Measurements from ENCODE around the gene TGFB1I1. TPM values are rescaled to one million over a fixed set of nuclear protein-coding genes. Genes with fewer than 3 reads are reported as not detected.

The TGFB1I1 gene
- total and polyA plus RNA-seq, 2 donors (not counting 1 experiment from before 2014, with no cell fraction given): 0.16 to 4.0 TPM

DNA sequence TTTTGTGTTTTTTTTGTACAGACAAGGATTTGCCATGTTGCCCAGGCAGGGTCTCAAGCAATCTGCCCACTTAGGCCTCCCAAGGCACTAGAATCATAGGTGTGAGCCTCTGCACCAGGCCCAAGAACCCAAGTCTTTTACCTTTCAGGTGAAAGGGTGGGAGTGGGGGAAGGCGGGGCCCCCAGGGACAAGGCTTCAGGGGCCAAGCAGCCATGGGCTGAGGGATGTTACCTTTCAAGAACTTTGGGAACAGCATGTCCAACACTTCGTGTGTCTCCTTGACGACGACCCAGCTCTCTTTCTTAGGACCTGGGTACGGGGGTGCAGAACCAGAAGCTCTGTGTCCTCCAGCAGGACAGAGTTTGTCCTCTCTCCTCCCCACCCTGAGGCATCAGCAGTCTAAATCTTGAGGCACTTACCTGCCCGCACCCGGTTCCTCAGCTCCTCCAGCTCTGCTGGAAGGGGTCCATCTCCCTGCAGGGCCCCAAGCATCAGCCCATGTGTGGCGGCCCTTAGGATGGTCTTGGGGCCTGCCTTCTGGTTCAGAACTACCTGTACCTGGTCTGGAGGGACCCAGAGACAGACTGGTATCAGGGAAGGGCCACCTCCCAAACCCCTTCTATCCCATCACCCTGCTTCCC, 19.9 kb downstream of the TGFB1I1 start:
- DNase-seq (no peak), ATAC-seq (ENCODE audit: low read depth) (no peak)
- H3K9me3 Mint-ChIP-seq (ENCODE audit: insufficient read depth): no peaks in the 10 kb centered on the region
- no peak overlapping the region for H3K9ac ChIP-seq (ENCODE audit: low read length)
- H3K4me2 ChIP-seq (replicated peaks; ENCODE audit: low read depth, low read length, poor library complexity, severe bottlenecking): no peak overlapping the region
- peaks cover 0 to 5% (median 0%) of the 10 kb centered on the region in 3 donors for H3K9me3 ChIP-seq (ENCODE audit: control extremely low read depth in 1 of 3, control insufficient read depth in 2 of 3, insufficient read depth in 1 of 3, low read length in 2 of 3)
- 100% methylated on average over 7 of the region's 8 CpGs for WGBS (ENCODE audit: insufficient coverage)
- H2AFZ ChIP-seq (ENCODE audit: insufficient read depth, low read depth, low read length, poor library complexity, severe bottlenecking): no peak overlapping the region
- H3K79me2 ChIP-seq (ENCODE audit: control insufficient read depth, insufficient read depth, low read length): no peaks in the 10 kb centered on the region
- no peak overlapping the region for H3K27ac Mint-ChIP-seq
- no peaks in the 10 kb centered on the region for H3K27me3 Mint-ChIP-seq
- H3K27me3 ChIP-seq (replicated peaks in 1 of 4; ENCODE audit: control extremely low read depth in 1 of 4, control insufficient read depth in 3 of 4, insufficient read depth in 4 of 4, low read length in 3 of 4): no peaks in the 10 kb centered on the region
- peaks cover 0 to 36% of the 10 kb centered on the region in 2 experiments for H3K36me3 ChIP-seq (replicated peaks in 1 of 2; ENCODE audit: control extremely low read depth in 1 of 2, control insufficient read depth in 1 of 2, extremely low read depth in 1 of 2, insufficient read depth in 2 of 2, low read length in 1 of 2)
- TF ChIP-seq, protein P1, sequence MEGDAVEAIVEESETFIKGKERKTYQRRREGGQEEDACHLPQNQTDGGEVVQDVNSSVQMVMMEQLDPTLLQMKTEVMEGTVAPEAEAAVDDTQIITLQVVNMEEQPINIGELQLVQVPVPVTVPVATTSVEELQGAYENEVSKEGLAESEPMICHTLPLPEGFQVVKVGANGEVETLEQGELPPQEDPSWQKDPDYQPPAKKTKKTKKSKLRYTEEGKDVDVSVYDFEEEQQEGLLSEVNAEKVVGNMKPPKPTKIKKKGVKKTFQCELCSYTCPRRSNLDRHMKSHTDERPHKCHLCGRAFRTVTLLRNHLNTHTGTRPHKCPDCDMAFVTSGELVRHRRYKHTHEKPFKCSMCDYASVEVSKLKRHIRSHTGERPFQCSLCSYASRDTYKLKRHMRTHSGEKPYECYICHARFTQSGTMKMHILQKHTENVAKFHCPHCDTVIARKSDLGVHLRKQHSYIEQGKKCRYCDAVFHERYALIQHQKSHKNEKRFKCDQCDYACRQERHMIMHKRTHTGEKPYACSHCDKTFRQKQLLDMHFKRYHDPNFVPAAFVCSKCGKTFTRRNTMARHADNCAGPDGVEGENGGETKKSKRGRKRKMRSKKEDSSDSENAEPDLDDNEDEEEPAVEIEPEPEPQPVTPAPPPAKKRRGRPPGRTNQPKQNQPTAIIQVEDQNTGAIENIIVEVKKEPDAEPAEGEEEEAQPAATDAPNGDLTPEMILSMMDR (IDR thresholded peaks at IDR 0.05): no peak
- TF ChIP-seq EZH2 (IDR thresholded peaks at IDR 0.05; ENCODE audit: borderline replicate concordance, insufficient read depth, low read depth, low read length, poor library complexity, severe bottlenecking): no peak
- H3K4me1 Mint-ChIP-seq: peaks cover 12% of the 10 kb centered on the region
- no peak overlapping the region for H3K4me3 ChIP-seq (ENCODE audit: control extremely low read depth in 1 of 5, extremely low read depth in 1 of 5, insufficient read depth in 1 of 5, low read depth in 2 of 5, low read length in 4 of 5)
- H3K27ac ChIP-seq (ENCODE audit: low read length in 2 of 2): no peak overlapping the region
- H3K4me3 Mint-ChIP-seq: no peak overlapping the region
- peaks cover 6% of the 10 kb centered on the region for H4K20me1 ChIP-seq (ENCODE audit: control insufficient read depth, insufficient read depth, low read length, poor library complexity, severe bottlenecking)
- ChIA-PET CTCF (no interaction called here), POLR2A (interaction anchor here (1.5 kb wide), 1 partner anchor 10 kb away, joined by 3 read pairs; no protein-coding TSS in a partner anchor)
- intact Hi-C loops (cut with micrococcal nuclease): no loop called here
- H3K4me1 ChIP-seq (ENCODE audit: control insufficient read depth in 2 of 2, insufficient read depth in 2 of 2, low read length in 2 of 2): peaks cover 10 to 14% of the 10 kb centered on the region in 2 donors

DNA sequence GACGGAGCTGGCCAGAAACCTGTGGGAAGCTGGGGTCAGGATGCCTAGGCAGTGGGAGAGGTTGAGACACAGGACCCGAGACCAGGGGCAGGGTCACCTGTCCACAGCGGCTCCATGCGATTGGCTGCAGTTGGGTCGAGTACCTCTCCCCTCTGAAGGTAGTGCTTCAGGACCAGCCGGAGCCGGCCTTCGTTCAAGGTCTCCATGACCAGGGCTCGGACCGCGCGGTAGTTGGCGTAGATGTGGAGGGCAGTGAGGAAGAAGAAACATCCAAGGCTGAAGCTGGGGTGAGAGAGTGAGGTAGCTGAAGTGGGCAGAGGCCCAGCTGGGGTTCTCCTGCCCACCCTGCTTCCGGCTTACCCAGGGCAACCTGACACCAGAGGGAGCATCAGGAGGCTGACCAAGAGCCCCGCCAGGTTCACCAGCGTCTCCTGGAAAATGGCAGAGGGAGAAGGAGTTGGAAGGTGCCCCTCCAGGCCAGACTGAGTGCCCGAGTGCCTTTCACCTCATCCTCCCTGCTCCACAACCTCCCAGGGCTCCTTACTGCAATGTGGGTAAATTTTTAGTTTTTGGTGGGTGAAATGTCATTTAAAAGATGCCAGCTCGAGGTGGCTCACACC, 21.7 kb downstream of the TGFB1I1 start:
- H3K4me1 ChIP-seq (ENCODE audit: control insufficient read depth in 2 of 2, insufficient read depth in 2 of 2, low read length in 2 of 2): no peaks in the 10 kb centered on the region
- H3K27me3 ChIP-seq (replicated peaks in 1 of 4; ENCODE audit: control extremely low read depth in 1 of 4, control insufficient read depth in 3 of 4, insufficient read depth in 4 of 4, low read length in 3 of 4): no peaks in the 10 kb centered on the region
- 97% methylated on average over 15 of the region's 18 CpGs for WGBS (ENCODE audit: insufficient coverage)
- H3K9me3 ChIP-seq (ENCODE audit: control extremely low read depth in 1 of 3, control insufficient read depth in 2 of 3, insufficient read depth in 1 of 3, low read length in 2 of 3): no peaks in the 10 kb centered on the region
- H3K27ac ChIP-seq (ENCODE audit: low read length in 2 of 2): no peak overlapping the region
- no peak overlapping the region for H2AFZ ChIP-seq (ENCODE audit: insufficient read depth, low read depth, low read length, poor library complexity, severe bottlenecking)
- H3K9ac ChIP-seq (ENCODE audit: low read length): no peak overlapping the region
- no peak for DNase-seq
- H3K36me3 ChIP-seq (replicated peaks in 1 of 2; ENCODE audit: control extremely low read depth in 1 of 2, control insufficient read depth in 1 of 2, extremely low read depth in 1 of 2, insufficient read depth in 2 of 2, low read length in 1 of 2): peaks cover 0 to 52% of the 10 kb centered on the region in 2 experiments
- H3K4me1 Mint-ChIP-seq: peaks cover 3% of the 10 kb centered on the region
- no peaks in the 10 kb centered on the region for H3K9me3 Mint-ChIP-seq (ENCODE audit: insufficient read depth)
- ChIA-PET CTCF (no interaction called here), POLR2A (no interaction called here)
- H3K4me3 Mint-ChIP-seq: no peak overlapping the region
- H3K27ac Mint-ChIP-seq: no peak overlapping the region
- H3K27me3 Mint-ChIP-seq: no peaks in the 10 kb centered on the region
- no peak for TF ChIP-seq EZH2 (IDR thresholded peaks at IDR 0.05; ENCODE audit: borderline replicate concordance, insufficient read depth, low read depth, low read length, poor library complexity, severe bottlenecking)
- TF ChIP-seq, protein P1 (IDR thresholded peaks at IDR 0.05): no peak
- H3K4me2 ChIP-seq (replicated peaks; ENCODE audit: low read depth, low read length, poor library complexity, severe bottlenecking): no peak overlapping the region
- no peak overlapping the region for H3K4me3 ChIP-seq (ENCODE audit: control extremely low read depth in 1 of 5, extremely low read depth in 1 of 5, insufficient read depth in 1 of 5, low read depth in 2 of 5, low read length in 4 of 5)
- intact Hi-C loops (cut with micrococcal nuclease): no loop called here
- ATAC-seq (ENCODE audit: low read depth): no peak
- peaks cover 4% of the 10 kb centered on the region for H3K79me2 ChIP-seq (ENCODE audit: control insufficient read depth, insufficient read depth, low read length)
- H4K20me1 ChIP-seq (ENCODE audit: control insufficient read depth, insufficient read depth, low read length, poor library complexity, severe bottlenecking): peaks cover 15% of the 10 kb centered on the region
